Measurements from ENCODE around the gene GTF3C5.
"Not testable (repeated sequence)": the region's sequence is repeated elsewhere in the genome, so short reads cannot be mapped to it uniquely, and the experiment has no call there.

Gene GTF3C5

DNA sequence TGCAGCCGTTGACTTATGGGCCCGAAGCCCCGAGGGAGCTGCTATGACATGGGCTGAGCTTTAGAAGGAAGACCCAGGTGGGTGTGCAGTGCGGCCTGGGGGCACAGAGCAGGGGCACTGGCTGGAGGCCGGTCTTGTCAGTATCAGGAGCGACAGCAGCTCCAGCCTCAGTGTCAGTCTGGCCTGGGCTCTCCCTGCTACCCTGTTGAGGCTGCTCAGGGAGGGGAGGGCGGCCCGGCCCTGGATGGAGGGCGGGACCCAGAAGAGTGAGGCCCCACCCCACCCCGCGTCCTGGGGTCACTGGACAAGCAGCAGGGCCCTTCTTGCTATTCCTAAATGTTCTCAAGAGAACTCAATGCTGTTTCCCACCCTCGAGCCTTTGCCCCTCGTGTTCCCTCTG is 34.3 kb upstream of the GTF3C5 start:
- DNase-seq, result no peak

DNA sequence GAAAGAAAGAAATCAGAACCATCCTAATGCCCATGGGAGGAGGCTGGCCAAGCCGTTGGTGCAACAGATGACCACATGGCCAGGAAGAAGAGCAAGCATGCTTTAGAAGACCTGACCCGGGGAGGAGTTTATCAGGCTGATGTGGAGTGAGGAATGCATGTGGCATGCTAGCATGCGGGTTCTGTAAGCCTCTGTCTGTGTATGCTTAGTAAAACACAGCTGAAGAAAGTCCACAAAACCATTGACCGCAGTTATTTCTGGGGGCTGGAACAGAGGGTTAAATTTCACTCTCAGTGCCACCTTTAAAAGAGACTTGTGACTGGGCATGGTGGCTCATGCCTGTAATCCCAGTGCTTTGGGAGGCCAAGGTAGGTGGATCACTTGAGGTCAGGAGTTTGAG is 33.2 kb upstream of the GTF3C5 start:
- DNase-seq, result no peak

DNA sequence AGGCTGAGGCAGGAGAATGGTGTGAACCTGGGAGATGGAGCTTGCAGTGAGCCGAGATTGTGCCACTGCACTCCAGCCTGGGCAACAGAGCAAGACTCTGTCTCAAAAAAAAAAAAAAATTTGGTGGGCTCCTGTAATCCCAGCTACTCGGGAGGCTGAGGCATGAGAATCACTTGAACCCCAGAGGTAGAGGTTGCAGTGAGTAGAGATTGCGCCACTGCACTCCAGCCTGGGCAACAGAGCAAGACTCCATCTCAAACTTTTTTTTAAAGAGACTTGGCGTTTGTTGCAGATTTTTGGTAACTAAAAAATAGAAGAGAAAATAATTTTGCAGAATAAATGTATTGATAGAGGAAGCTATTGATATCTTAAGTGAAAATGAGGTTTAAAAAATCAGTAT is 32.6 kb upstream of the GTF3C5 start:
- DNase-seq, result not testable (repeated sequence)

DNA sequence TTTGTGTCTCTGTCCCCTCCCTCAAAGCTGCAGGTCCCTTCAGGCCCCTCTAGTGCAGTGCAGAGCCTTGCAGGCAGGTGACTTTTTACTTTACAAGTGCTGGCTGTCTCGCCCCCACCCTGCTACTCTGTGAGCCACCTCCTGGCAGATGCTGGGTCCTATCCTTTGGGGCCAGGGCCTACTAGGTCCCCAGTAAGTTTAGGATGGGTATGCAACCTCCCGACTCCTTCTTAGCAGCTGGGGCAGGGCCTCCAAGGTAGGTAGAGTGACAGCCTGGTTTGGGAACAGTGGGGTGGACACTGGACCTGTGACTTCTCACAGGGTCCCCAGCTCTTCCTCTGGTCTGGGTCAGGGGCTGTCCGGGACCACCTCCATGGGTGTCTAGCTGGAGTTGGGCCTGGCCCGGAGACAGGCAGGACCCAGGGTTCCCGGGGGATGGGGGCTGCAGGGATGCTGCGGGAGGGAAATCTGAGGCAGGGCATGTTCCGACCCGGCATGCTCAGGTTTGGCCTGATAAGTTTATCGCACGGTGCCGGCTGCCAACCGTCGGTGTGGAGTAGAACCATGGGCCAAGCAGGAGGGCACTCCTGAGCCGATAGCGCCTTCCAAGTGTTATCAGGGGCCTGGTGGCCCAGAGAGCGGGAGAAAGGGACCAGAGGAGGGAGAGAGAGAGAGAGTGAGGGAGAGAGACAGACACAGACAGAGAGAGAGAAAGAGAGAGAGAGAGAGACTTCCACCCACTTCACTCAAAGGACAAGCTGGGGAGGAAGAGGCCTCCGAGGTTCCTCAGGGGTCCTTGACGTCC is 31.8 kb upstream of the GTF3C5 start:
- no peak for DNase-seq

DNA sequence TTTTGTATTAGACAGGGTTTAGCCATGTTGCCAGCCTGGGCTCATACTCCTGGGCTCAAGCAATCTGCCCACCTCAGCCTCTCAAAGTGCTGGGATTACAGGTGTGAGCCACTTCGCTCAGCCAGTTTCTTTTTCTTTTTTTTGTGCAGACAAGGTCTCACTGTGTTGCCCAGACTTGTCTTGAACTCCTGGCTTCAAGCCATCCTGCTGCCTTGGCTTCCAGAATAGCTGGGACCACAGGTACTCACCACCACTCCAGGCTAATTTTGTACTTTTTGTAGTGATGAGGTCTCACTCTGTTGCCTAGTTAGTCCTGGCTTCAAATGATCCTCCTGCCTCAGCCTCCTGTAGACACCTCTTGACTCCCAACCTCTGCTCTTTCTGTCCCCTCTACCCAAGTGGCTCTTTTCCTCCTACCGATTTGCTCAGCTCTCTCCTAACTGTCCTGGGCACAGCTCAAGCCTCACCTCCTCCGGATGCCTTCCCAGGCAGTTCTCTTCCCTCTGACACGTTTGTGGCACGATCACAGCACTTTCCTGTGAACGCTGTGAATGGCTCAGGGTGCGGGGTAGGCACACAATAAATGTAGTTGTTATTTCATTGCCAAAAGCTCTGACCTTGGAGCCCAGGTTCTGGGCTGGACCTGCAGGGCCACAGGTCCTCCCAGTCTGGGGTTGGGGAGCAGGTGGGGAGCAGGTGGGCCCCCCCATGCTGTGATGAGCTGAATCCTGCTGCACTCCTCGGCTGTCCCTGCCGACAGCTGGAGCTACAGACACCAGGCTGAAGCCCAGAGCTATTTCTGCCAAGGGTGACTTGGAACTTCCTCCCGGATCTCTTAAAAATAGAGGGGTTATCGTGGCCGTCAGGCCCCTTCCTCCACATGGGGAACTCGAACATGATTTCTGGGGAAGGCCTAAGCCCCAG is 28.4 kb upstream of the GTF3C5 start:
- DNase-seq, result no peak

DNA sequence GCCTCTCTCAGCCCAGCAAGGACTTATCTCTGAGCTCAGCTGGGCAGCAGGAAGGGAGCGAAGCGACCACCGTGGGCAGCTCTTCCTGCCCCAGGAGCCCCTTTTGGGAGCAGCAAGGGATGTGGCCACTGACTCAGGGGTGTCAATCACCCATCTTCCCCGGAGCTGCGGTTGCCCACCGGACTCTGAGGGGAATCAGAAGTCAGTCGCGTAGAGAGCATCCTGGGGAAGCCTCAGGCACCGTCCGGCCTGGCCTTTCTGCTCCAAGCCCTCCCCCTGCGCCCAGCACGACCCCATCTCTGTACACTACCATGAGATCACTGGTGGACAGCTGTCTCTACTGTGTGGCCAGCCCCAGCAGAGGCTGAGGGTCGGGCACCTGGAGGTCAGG is 27.7 kb upstream of the GTF3C5 start:
- no peak for DNase-seq

DNA sequence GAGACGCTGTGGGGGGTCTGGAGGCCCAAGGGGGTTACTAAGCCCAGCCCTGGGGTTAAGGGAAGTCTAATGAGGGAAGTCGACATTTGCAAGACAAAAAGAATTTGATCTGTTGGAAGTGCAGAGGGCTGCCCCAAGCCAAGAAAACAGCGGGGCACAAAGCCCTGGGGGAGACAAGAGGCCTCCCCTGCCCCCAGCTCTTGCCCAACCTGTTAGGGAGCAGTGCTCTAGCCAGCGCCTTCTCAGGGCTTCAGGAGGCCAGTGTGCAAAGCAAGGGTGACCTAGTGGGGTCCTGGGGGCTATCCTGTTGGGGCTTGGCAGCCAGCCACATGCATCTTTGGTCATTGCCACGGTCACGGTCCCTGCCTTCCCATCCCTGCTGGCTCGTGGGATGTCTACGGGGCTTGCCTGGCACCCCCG is 27.1 kb upstream of the GTF3C5 start:
- DNase-seq, result no peak

DNA sequence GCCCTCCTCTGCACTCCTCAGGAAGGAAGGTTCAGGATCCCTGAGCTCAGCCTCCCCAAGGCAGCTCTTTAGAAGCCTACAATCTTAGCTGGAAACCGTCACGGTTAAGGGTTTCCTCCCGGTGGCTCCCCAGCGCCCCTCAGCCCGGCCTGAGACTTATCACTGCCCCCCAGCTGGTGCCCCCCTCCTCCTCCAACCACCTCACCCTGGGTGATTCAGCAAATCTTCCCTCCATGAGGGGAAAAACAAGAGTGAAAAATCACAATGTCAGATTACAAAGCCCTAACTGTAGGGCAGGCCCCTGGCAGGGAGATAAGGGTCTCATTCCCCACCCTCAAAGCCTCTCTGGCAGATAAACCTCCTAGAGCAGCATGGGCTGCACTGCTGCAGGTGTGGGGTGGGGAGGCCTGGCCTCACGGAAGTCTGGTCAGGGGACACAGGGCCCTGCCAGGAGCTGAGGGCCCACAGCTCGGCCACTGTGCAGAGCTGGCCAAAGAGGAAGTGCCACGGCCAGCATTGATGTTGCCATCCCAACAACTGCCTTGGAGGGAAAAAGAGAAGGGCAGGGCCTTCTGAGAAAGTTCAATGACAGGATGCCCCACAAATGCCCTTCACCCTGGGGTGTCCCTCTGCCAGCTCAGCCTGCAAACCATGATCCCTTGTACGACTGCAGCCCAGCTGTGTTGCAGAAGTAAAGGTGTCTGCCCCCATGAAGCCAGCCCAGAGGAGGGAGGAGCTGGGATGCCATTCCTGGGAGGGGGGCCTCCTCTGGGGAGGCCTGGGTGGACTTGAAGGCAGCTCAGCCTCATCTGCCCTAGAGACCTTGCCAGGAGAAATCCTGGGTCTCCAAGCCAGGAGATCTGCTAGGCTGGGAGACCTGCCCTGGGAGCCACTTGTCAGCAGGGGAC is 26.5 kb upstream of the GTF3C5 start:
- no peak for DNase-seq

DNA sequence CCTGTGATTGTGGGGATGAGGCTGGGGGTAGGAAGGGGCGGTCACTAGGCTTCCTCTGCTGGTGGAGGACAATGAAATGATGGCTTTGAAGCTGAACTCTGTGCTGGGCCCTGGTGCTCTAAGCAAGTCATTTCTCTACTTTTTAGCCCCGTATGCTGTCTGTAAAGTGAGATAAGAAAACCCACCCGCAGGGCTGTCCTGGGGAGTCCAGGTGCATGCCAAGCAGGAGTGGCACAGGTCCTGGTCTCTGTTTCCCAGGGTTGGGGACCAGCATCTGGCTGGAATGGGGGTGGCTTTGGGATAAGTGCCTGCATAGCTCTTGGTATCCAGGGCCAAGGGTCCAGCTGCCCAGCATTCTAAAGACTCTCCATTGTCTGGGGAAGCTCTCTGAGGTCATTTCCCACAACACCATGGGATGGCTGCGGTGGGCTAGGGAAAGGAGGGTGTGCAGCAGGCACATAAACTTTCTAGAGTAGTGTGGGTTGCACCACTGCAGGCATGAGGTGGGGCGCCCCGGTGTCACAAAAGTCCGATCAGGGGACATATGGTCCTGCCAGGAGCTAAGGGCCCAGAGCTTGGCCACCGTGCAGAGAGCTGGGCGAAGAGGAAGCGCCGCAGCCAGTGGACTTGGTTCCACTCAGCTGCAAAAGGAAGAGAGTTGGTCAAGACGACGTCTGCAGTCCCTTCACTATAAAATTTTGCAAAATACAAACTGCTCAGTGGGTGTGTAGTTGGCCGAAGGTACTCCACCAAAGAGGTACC is 25.6 kb upstream of the GTF3C5 start:
- DNase-seq, result no peak

DNA sequence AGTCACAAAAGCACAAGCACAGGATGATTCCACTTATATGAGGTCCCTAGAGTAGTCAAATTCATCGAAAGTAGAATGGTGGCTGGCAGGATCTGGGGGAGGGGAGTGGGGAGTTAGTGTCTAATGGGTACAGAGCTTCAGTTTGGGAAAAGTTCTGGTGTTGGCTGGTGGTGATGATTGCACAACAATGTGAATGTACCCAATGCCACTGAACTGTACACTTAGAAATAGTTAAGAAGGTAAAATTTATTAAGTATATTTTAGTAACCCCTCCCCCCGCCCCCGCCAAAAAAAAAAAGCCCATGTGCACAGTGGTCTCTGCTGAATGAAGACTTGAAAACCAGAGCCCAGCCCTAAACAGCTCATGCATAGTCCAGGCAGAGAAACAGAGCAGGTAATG is 24.8 kb upstream of the GTF3C5 start:
- DNase-seq, result no peak

DNA sequence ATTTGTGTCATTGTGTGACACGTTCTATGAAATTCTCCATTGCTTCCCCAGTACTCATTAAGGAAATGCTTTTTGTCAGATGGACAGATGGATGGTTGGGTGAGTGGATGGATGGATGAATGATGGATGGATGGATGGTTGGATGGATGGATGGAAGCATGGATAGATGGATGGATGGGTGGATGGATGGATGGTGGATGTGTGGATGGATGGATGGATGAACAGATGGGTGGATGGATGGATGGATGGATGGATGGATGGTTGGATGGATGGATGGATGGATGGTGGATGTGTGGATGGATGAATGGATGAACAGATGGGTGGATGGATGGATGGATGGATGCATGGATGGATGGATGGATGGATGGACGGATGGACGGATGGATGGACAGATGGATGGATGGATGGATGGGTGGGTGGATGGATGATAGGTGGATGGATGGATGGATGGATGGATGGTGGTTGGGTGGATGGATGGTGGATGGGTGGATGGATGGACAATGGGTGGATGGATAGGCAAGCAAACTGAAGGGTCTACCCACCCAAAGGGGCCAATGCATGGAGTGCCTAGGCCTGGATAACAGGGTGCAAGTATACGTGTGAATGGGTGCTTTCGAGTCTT is 24.0 kb upstream of the GTF3C5 start:
- DNase-seq, result no peak

DNA sequence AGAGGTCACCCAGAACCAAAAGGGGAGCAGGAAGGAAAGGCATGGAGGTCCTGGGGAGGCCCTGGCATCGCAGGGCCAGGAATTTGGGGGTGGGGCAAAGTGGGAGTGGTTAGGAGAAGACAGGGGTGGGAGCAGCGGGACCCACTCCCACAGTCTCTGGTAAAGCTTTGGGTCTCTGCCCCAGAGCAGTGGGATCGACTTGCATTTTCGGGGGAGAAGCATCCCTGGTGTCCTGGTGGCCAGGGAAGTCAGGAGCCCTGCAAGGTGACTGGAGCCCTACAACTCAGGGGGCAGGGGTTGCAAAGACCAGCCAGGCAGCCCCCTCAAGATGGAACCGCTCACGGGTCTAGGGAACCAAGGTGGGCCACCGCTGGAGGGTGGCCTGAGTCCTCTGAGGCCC is 22.4 kb upstream of the GTF3C5 start:
- DNase-seq, result no peak

DNA sequence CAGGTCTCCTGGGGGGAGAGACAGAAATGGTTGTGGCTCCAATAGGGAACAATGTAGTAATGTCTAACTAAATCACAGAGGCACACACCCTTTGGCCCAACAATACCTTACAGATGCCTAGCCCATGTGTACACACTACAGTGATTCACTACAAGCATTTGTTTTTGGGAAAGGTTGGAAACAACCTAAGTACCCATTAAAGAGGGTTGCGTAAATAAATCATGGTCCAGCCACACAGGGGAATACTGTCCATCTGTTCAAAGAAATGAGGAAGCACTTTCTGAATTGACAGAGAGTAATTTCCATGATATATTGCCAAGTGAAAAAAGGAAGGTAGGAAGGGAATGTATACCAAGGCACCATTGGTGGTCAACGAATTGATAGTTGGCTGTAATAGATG is 22.0 kb upstream of the GTF3C5 start:
- DNase-seq, result no peak

DNA sequence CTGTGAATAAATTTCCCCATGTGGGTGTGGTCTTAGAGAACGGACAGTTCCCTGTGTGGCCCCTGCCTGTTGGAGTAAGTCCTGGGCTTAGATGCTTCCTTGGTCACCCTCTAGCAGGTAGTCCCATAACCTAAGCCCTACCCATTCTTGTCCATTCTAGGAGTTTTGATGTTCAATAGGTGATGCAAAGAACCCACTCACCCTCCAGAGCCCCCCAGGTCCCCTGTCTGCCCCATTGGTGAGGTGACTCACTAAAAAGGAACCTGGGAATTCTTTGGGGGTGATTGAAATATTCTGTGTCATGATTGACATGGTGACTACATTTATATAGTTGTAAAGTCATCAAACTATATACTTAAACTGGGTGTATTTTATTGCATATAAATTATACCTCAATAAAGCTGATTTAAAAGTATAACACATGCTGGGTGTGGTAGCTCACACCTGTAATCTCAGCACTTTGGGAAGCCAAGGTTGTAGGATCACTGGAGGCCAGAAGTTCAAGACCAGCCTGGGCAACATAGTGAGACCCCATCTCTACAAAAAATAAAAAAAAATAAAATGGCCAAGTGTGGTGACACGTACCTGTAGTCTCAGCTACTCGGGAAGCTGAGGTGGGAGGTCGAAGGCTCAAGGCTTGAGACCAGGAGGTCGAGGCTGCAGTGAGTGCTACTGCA is 20.8 kb upstream of the GTF3C5 start:
- DNase-seq, result no peak

DNA sequence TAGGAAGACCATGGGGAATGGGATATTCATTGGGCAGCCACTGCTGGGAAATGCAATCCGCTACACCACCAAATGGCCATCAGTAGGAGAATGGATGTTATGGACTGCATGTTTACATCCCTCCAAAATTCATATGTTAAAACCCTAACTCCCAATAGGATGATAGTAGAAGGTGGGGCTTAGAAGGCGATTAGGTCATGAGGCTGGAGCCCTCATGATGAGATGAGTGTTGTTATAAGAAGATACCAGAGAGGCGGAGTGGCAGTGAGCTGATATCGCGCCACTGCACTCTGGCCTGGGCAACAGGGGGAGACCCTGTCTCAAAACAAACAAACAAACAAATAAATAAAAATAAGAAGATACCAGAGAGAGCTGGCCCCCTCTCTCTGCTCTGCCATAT is 16.1 kb upstream of the GTF3C5 start:
- DNase-seq, result no peak

DNA sequence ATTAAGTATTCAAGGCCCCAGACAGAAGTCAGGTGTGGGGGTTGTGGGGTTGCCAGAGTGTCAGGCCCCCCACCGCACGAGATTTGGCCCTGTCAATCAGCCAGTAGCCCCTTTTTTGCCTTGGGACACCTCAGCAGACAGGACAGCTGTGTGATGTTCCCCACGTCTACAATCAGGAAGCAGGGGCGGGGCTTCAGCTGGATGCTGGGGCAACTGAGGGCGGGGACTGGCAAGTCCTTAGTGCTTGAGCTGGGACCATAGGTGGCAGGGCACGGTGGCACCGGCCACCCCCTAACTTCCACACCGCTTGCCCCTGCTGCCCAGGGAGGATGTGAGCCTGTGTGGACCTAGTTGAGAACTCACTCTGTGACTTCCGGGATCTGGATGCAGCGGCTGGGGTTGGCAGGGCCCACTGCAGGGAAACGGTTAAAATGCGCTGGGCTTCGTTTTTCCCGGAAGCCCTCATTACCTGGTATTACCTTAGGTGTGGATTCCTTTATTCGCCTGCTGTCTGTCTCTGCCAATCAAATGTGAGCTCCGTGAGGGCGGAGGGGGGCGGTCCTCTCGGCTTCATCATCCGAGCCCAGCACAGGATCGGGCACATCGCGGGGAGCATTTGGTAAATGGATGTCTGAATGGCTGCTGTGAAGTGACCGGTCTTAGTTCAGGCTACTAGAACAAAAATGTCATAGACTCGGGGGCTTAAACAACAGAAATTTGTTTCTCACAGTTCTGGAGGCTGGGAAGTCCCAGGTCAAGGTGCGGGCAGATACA is 7.5 kb upstream of the GTF3C5 start:
- DNase-seq, result peak; percentile 44

DNA sequence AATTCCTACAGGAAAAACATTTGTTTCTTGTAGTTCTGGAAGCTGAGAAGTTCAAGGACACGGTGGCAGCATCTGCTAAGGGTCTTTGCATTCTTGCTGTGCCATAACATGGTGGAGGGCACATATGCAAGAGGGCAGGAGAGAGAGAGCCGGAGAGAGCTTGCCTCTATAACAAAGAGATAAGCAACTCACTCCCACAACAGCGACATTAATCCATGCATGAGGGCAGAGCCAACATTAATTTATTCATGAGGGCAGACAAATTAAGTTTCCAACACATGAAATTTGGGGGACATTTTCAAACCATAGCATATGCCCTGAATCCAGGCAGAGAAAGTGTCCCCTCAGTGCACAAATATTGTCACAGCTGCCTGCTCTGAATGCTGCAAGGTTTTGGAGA is 4.4 kb upstream of the GTF3C5 start:
- DNase-seq, result no peak

DNA sequence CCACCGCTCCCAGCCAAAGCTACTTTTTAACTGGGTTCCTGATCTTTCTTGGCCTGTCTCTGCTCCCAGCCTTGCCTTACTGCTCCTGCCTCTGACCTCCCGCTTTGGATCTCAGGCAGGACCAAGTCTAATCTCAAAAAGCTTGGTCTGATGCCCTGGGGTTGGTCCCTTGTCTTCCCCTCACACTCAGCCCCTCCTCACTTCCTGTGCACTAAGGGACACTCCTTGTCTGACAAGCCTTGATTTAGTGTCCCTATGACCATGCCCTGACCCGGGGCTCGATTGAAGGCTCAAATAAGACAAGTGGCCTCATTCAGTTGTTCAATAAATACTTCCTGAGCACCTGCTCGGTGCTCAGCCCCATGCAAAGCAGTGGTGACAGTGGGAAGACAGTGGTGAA is 3.7 kb upstream of the GTF3C5 start:
- DNase-seq, result no peak

DNA sequence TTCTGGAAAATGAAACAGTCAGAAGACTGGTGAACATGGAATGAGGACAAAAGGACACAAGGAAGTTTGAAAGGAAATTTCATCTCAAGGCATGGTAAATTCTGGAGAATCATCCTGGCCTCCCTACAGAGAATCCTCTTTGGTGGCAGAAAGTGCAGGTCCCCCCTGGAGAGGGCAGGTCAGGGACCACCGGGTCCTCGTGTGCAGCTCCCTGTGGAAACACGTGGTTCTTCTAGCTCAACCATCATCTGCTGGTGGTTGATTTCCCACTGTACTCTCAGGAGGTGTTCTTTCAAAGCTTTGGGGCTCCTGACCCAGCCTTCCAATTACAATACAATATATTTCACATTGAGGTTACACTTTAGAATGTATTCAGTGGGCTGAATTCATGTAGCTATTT is 2.6 kb upstream of the GTF3C5 start:
- no peak for DNase-seq

DNA sequence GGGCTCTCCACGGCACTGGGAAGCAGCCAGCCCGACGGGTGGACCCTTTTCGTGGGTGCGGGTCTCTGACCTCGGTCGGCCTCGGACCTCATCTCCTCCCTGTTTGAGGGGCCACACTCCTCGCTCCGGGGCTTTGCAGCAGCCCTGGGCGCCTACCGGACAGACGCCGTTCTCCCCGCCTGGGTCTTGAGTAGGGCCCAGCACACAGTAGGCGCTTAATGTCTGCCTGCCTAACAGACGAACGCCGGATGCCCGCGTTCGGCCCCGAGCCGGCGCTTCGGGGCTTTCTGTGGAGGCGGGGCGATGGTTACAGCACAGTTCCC is 842 bp upstream of the GTF3C5 start:
- DNase-seq, result no peak

DNA sequence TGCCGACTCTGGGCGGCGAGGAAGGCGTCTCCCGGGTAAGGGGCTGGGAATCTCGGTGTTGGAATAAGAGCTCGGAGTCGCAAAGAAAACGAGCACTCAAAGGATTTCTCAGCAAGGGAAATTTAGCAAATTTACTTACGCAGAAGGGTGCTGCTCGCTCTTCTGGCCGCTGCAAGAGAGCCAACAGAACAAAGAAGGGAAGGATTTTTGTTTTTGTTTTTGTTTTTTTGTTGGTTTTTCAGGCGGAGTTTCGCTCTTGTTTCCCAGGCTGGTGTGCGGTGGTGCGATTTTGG is 279 bp downstream of the GTF3C5 start:
- no peak for DNase-seq
